HG03558 (cell line): Measurements from ENCODE around the gene ANAPC4.
"Not testable (repeated sequence)": the region's sequence is repeated elsewhere in the genome, so short reads cannot be mapped to it uniquely, and the experiment has no call there.

ENCODE experiments used
- ATAC-seq: cut with Tn5 transposase; IDR thresholded peaks from one replicate; pipeline ENCODE4 v1.9.1; 2021; ENCODE audit warnings: moderate number of reproducible peaks; ENCODE audit not compliant: unreplicated experiment; ENCODE audit errors: extremely low read depth

Gene ANAPC4

GRCh38 chr4:25372549-25372948, 4.5 kb upstream of the ANAPC4 start:
- not testable (repeated sequence) for ATAC-seq

GRCh38 chr4:25377572-25378436, 741 bp downstream of the ANAPC4 start:
- no peak for ATAC-seq

DNA sequence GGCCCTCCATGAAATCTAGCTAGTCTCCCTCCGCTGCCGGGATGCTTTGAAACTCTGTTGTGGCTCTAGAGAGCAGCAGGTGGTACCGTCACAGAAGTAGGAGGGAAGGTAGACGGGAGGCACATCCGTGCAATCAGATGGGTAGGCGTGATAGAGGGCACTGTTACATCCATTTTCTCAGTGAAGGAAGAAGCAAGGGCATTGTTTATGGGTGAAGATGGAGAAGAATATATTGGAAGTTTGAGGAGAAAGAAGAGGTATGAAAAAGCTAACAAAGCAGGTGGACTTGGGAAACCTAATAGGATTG, 1.3 kb downstream of the ANAPC4 start:
- ATAC-seq: no peak

GRCh38 chr4:25379591-25379990, 2.5 kb downstream of the ANAPC4 start:
- ATAC-seq: no peak

DNA sequence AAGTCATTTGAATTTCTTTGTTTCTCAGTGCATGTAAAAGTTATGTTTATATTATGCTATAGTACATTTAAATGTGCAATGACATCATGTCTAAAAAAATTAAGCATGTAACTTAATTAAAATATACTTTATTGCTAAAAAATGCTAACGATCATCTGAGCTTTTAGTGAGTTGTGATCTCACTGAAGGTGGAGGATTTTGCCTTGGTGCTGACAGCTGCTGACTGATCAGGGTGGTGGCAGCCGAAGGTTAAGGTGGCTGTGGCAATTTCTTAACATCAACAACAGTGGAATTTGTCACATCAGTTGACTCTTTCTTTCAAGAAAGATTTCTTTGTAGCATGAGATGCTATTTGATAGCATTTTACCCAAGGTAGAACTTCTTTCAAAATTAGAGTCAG, 6.6 kb downstream of the ANAPC4 start:
- ATAC-seq: no peak

- no peak for ATAC-seq
These were observed 9.9 kb downstream of the ANAPC4 start for GRCh38 chr4:25386926-25387325.

GRCh38 chr4:25397305-25397704, 20.2 kb downstream of the ANAPC4 start:
- ATAC-seq: no peak

DNA sequence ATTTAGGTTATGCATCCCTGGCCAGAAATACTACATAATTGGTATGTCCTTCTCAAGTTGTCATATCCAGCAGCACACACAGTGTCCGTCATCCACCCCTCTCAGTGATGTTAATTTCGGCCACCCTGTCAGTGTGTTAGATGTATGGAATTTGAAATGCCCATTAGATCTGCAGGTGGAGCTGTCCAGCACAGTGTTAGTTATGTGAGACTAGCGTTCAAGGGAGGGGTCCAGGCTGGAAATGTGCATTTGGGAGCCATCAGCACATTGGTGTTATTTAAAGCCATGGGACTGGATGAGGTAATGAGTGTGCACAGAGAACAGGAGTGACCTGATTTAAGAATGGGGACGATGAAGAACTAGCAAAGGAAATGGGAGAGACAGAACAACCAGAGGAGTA, 22.4 kb downstream of the ANAPC4 start:
- ATAC-seq: no peak

DNA sequence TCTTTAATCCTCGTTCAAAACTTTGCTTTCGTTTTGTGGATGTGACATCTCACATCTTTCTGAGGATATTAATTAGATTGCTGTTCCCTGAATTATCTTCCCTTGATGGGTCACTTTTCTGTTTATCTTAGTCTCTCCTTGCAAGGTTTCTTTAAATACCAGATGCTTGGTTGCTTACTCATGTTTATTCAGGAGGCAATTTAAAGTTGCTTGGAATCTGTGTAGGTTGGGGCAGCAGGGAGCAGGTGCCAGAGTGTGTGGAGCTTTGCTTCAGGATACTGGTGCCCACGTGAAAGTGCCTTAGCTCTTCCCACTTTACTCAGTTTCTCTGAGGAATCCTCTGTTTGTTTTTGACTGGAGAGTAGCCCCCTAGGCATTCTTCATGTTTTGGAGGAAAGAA, 24.0 kb downstream of the ANAPC4 start:
- no peak for ATAC-seq

DNA sequence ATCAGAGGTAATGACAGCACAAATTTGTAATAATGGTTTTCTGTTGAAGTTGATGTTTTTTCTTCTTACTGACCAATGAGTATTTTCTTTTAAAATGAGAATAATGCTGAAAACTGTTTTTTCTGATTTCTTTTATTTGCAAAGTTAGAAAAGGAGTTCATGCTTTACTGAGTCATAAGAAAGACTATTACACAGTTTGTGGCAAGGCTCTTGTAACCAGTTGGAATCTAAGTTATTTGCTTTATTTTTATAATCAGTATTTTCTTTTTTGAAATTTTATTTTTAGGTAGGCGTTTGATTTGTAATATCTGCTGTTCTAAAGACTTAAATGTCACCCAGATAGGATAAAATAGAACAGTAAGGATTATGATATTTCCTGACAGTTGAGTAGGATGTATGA, 25.5 kb downstream of the ANAPC4 start:
- ATAC-seq: no peak

DNA sequence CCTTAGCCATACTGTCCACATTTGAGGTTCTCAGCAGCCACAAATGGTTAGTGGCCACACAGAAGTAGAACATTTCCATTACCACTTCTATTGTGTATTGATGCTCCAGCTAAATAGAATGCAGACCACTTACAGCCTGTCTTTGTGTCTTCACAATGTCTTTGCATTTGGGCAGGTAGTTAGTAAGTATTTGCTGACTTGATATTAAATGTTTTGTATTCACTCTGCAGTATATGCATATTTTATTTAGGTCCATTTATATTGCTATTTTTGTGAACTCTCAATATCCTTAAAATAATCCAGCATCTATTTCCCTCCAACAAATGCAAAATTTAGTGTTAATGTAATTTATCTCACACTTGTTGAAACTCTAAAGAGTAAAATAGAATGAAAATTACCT, 26.6 kb downstream of the ANAPC4 start:
- ATAC-seq: no peak

DNA sequence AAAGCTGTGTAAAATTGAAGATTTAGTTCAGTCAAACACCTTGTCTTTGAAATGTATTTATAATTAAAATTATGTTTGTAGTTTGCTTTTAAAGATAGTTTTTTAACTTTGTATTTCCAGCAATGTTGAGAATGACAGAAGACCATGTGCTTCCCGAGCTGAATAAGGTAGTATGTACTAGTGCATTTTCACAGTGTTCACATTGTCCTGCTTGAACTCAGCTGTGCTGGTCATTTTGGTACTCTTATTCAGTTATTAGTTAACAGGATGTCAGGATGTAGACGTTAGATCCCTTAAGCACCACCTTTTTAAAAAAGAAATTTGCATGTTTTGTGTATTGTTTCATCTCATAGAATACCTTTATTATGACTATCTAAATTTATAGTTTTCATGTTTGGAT, 28.4 kb downstream of the ANAPC4 start:
- ATAC-seq: no peak

GRCh38 chr4:25406081-25406692, 29.1 kb downstream of the ANAPC4 start:
- no peak for ATAC-seq

GRCh38 chr4:25410820-25411529, 33.9 kb downstream of the ANAPC4 start:
- ATAC-seq: no peak

DNA sequence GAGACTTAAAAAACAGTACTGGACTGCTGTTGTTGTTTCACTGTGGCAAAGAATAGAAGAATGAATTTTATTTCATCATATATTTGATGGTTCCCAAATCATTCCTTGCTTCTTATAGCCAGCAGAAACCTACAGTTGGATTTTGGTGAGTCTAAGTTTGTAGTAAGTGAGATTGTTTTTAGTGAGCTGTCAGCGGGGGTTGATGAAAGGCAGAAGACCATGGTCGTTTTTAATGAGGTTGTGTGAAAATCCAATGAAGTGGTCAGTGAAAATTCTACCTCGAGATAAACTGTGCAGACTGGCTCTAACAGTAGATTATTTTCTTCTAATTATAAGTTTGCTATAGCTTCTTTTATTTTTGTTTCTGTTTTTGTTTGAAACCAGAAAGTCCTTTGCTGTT, 36.2 kb downstream of the ANAPC4 start:
- no peak for ATAC-seq

DNA sequence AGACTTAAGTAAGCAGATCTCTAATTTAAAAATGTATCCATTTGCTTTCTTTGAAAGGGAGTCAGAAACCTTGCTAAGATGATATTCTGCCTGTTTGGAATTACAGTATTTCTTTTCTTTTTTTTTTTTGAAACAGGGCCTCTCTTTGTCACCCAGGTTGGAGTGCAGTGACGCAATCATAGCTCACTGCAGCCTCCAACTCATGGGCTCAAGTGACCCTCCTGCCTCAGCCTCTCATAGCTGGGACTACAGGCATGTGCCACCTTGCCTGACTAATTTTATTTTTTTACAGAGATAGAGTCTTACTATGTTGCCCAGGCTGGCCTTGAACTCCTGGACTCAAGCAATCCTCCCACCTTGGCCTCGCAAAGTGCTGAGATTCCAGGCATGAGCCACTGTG, 40.0 kb downstream of the ANAPC4 start:
- no peak for ATAC-seq

- ATAC-seq: no peak
These were observed 43.9 kb downstream of the ANAPC4 start for GRCh38 chr4:25420931-25421330.

- ATAC-seq: no peak
These were observed 44.9 kb downstream of the ANAPC4 start for GRCh38 chr4:25421816-25422525.

DNA sequence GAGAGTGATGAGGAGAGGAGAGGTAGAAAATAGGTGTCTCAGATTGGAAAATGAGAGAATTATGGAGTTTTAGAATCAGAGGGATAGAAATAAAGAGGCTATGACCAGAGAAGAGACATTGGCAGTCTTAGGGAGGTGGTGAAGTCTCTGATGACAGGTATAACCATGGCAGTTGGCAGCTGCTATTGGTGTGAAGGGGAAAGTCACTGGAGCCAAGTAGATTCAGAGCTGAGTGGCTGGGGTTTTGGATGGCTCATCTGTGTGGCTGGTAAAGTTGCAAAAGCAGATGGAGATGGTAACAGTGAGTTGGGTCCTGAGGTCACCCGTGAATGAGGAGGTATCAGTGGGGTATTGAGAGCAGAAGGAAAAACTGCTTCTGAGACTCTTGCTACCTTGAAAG, 46.5 kb downstream of the ANAPC4 start:
- no peak for ATAC-seq

DNA sequence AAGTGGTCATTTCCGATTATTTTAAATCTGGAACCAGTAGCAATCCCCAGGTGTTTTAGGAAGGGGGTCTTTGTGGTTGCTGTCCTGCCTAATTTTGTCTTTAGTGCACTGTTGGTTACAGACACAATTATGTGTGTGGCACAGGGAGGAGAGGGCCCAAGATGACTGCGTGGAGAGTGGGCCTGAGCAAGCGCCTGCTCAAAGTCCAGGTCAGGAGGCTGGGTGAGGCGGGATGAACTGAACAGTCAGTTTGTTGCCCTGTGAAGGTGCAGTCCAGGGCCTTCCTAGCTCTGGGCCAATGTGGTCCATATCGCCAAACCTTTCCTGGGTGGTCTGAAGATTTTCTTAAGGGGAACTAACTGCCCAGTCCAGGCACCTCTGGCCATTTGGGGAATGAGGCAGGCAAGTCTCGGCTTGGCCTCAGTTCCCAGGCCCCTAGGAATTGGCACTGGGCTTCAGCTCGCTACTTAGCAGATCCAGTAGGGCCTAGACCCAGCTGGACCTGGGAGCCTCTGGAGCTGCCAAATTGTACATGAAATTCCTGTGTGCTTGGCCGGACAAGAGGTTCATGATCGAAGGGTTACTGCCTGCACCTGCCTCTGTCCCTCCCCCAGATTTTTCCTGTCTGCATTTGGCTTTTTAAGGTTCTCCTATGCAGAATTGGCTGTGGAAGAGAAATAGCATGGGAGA, 47.6 kb downstream of the ANAPC4 start:
- ATAC-seq: no peak
